Right lobe of liver (tissue), 6 donors: ENCODE measurements around the gene TOMM5. TPM values are rescaled to one million over a fixed set of nuclear protein-coding genes. Genes with fewer than 3 reads are reported as not detected.

Experiments used
- ATAC-seq, 4 donors: fragments of 200-7000 bp; cut with Tn5 transposase; one replicate each; pipeline ENCODE4 v1.9.1; 2020; ENCODE audit warnings: mild to moderate bottlenecking in 4 of 4, moderate library complexity in 4 of 4
- DNase-seq, 3 donors: peaks; one replicate each; pipeline ENCODE4 v3.0.0-alpha.2; 2020
- H3K27ac ChIP-seq, 3 donors: fragments of 200-600 bp; one replicate each; pipeline ENCODE4 v1.8.0; 2022
- H3K27me3 ChIP-seq, 2 donors: fragments of 200-600 bp; one replicate each; pipeline ENCODE4 v1.8.0; 2022
- H3K36me3 ChIP-seq, 4 donors: fragments of 200-600 bp; sonication (generic) in 1 of 4; one replicate each; pipeline versions ENCODE4 v1.5.1 to v1.8.0; 2017 to 2022; ENCODE audit warnings: control low read depth in 1 of 4
- H3K4me1 ChIP-seq, 4 donors: fragments of 200-600 bp; sonication (generic) in 1 of 4; one replicate each; pipeline versions ENCODE4 v1.5.1 to v1.8.0; 2017 to 2022; ENCODE audit warnings: control low read depth in 1 of 4
- H3K4me3 ChIP-seq, 3 donors: fragments of 200-600 bp; one replicate each; pipeline ENCODE4 v1.8.0; 2022
- H3K9me3 ChIP-seq, 4 donors: fragments of 200-600 bp; sonication (generic) in 1 of 4; one replicate each; pipeline versions ENCODE4 v1.5.1 to v1.8.0; 2017 to 2022; ENCODE audit warnings: control low read depth in 1 of 4
- POLR2A ChIP-seq: fragments of 450-650 bp; IDR thresholded peaks from one replicate; pipeline ENCODE4 v1.6.1; 2017; ENCODE audit warnings: antibody characterized with exemption, mild to moderate bottlenecking
- WGBS: methylation state at CpG from one replicate; pipeline ENCODE4 v1.1.6; 2018; ENCODE audit warnings: low coverage, low lambda C conversion rate; ENCODE audit not compliant: insufficient coverage; ENCODE audit errors: missing lambda C conversion rate; 5-methylcytosine and 5-hydroxymethylcytosine counted together
- intact Hi-C, 2 donors: fragments of 100-400 bp; cut with DNase I; formaldehyde crosslinking; loops; one replicate each; pipeline versions ENCODE4 v1.11.2 to v1.14.1; 2022
- total RNA-seq, 6 experiments: library from RNA; depleted of rRNA in 2 of 6; stranded (reverse); fragments of >200 nt in 2 of 6; fragmentation: NEBNext Ultra II Directional in 3 of 6; extraction: Animal tissue kit (Norgen Biotek cat#: 25700) in 3 of 6; gene quantifications; one replicate each; pipeline versions ENCODE4 v1.1.0 to v1.2.4, GENCODE V29; 2016 to 2023
- TF ChIP-seq, protein P1 (sequence below), 4 donors: fragments of 200-600 bp in 3 of 4; fragments of 450-650 bp in 1 of 4; IDR thresholded peaks; one replicate each; pipeline versions ENCODE4 v1.5.1 to v1.8.0; 2016 to 2022; ENCODE audit warnings: antibody characterized with exemption in 4 of 4, mild to moderate bottlenecking in 2 of 4
- donor health status: DM: no; HTN: yes; CAD: no.
- donor health status: DM: no; HTN: no; CAD: no.
- donor health status: DM: no; HTN: no; CAD: no.
- donor health status: DM: no; HTN: yes; CAD: no.
- donor health status: DM: no; HTN: yes; CAD: no.

Gene TOMM5
- total RNA-seq, 6 experiments from 2014 or later = 30.9 to 58.9 (median 32.9) TPM

- Histone ChIP-seq H3K9me3 (no peaks in the 10 kb centered on the region), H3K27ac (no peak overlapping the region), H3K36me3 (peaks cover 0 to 3% (median 0%) of the 10 kb centered on the region in 4 donors), H3K4me3 (no peak overlapping the region), H3K27me3 (no peaks in the 10 kb centered on the region), H3K4me1 (no peaks in the 10 kb centered on the region)
- intact Hi-C loops = no loop called here
- 86% methylated on average over 1 of the region's 1 CpG for WGBS
- TF ChIP-seq, protein P1, sequence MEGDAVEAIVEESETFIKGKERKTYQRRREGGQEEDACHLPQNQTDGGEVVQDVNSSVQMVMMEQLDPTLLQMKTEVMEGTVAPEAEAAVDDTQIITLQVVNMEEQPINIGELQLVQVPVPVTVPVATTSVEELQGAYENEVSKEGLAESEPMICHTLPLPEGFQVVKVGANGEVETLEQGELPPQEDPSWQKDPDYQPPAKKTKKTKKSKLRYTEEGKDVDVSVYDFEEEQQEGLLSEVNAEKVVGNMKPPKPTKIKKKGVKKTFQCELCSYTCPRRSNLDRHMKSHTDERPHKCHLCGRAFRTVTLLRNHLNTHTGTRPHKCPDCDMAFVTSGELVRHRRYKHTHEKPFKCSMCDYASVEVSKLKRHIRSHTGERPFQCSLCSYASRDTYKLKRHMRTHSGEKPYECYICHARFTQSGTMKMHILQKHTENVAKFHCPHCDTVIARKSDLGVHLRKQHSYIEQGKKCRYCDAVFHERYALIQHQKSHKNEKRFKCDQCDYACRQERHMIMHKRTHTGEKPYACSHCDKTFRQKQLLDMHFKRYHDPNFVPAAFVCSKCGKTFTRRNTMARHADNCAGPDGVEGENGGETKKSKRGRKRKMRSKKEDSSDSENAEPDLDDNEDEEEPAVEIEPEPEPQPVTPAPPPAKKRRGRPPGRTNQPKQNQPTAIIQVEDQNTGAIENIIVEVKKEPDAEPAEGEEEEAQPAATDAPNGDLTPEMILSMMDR (IDR thresholded peaks at IDR 0.05) = no peak
- TF ChIP-seq POLR2A = no peak
- DNase-seq = no peak
- no peak for ATAC-seq
Observed at GRCh38 chr9:37543468-37543867, 48.9 kb downstream of the TOMM5 start.

GRCh38 chr9:37542895-37543294 is 49.5 kb downstream of the TOMM5 start:
- no peaks in the 10 kb centered on the region for H3K9me3 ChIP-seq
- DNase-seq = no peak
- H3K27ac ChIP-seq = no peak overlapping the region
- peaks cover 0 to 3% (median 0%) of the 10 kb centered on the region in 4 donors for H3K36me3 ChIP-seq
- no peak for TF ChIP-seq POLR2A
- TF ChIP-seq, protein P1 (IDR thresholded peaks at IDR 0.05) = no peak
- no peaks in the 10 kb centered on the region for H3K4me1 ChIP-seq
- ATAC-seq = no peak
- H3K4me3 ChIP-seq = no peak overlapping the region
- intact Hi-C loops = no loop called here
- 60% methylated on average over 1 of the region's 1 CpG for WGBS
- H3K27me3 ChIP-seq = no peaks in the 10 kb centered on the region

- no peak overlapping the region for H3K27ac ChIP-seq
- intact Hi-C loops = no loop called here
- WGBS = 93% methylated on average over 6 of the region's 6 CpGs
- DNase-seq (no peak), ATAC-seq (no peak)
- TF ChIP-seq, protein P1 (IDR thresholded peaks at IDR 0.05) = no peak
- no peak for TF ChIP-seq POLR2A
- H3K27me3 ChIP-seq = no peaks in the 10 kb centered on the region
- no peaks in the 10 kb centered on the region for H3K9me3 ChIP-seq
- H3K36me3 ChIP-seq = peaks cover 0 to 4% (median 0%) of the 10 kb centered on the region in 4 donors
- H3K4me1 ChIP-seq = no peaks in the 10 kb centered on the region
- H3K4me3 ChIP-seq = no peak overlapping the region
Observed at GRCh38 chr9:37542488-37542887, 49.9 kb downstream of the TOMM5 start.

DNA sequence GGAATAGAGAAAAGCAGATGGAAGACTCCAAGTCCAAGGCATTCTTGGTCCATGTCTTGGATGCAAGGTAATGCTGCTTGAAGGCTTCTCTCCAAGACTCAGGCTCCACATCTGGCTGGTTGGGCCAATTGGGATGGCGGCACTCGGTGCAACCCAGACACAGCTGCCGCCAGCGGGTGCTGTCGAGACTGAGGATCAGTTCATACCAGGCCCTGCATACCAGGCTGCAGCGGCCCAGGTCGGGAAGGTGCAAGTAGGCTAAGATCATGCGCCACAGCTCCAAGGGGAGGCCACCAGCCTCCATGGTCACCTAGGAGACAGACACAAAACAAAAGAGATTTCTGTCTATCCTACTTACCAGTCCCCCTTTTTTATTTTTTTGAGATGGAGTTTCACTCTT is 50.9 kb downstream of the TOMM5 start:
- H3K4me3 ChIP-seq = no peak overlapping the region
- intact Hi-C loops = no loop called here
- no peak overlapping the region for H3K27ac ChIP-seq
- TF ChIP-seq, protein P1 (IDR thresholded peaks at IDR 0.05) = no peak
- TF ChIP-seq POLR2A = no peak
- DNase-seq = no peak
- no peaks in the 10 kb centered on the region for H3K27me3 ChIP-seq
- H3K36me3 ChIP-seq = peaks cover 0 to 6% (median 0%) of the 10 kb centered on the region in 4 donors
- no CpG with 5 or more reads among the region's 8 CpGs for WGBS
- H3K4me1 ChIP-seq = no peaks in the 10 kb centered on the region
- ATAC-seq = peak in 1 of 4 donors; percentile 16
- H3K9me3 ChIP-seq = no peaks in the 10 kb centered on the region

DNA sequence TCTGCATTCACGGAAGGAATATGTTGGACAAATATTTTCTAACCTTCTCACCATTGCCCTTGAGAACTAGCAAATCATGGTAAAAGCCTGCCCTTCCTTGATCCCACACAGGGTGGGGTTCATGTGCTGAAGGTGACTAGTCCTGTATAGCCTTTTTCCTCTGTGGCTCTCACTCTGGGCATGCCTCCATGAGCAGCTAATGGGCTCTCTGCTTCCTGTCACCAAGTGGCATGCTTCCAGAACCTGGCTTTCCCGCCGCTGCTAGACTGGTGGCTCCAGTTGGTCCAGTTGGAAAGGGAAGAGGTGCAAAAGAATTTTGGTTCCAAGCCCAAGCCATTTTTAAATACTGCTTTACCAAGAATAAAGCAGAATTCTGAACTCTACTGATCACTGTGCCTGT is 51.8 kb downstream of the TOMM5 start:
- peaks cover 0 to 6% (median 0%) of the 10 kb centered on the region in 4 donors for H3K36me3 ChIP-seq
- no peak overlapping the region for H3K27ac ChIP-seq
- no peak for DNase-seq
- H3K4me1 ChIP-seq = no peaks in the 10 kb centered on the region
- WGBS = 79% methylated on average over 3 of the region's 3 CpGs
- TF ChIP-seq, protein P1 (IDR thresholded peaks at IDR 0.05) = no peak
- no peak for ATAC-seq
- H3K27me3 ChIP-seq = no peaks in the 10 kb centered on the region
- no peaks in the 10 kb centered on the region for H3K9me3 ChIP-seq
- intact Hi-C loops = no loop called here
- no peak overlapping the region for H3K4me3 ChIP-seq
